Body of pancreas (tissue), 4 donors: Measurements from ENCODE around the gene PLOD2. TPM values are rescaled to one million over a fixed set of nuclear protein-coding genes. Genes with fewer than 3 reads are reported as not detected.

Source experiments
- ATAC-seq: fragments of 150-250 bp; one replicate; pipeline ENCODE4 v1.9.1; 2016
- DNase-seq, 4 donors: peaks; one replicate each; pipeline ENCODE4 v3.0.0-alpha.2; 2019
- H3K27ac ChIP-seq, 4 donors: fragments of 200-600 bp; sonication (generic); 1 replicate in 3 of 4; 2 replicates in 1 of 4; pipeline versions ENCODE4 v1.5.1 to v1.6.1; 2016 to 2019; ENCODE audit warnings: mild to moderate bottlenecking in 1 of 4, mixed read lengths in 1 of 4, moderate library complexity in 1 of 4
- H3K27me3 ChIP-seq, 2 donors: fragments of 200-600 bp; sonication (generic); one replicate each; pipeline ENCODE4 v1.6.0; 2016; ENCODE audit warnings: mild to moderate bottlenecking in 1 of 2
- H3K36me3 ChIP-seq, 2 donors: fragments of 200-600 bp; sonication (generic); replicated peaks in 1 of 2; 2 replicates each; pipeline ENCODE4 v1.5.1; 2016; ENCODE audit warnings: low read depth in 2 of 2; ENCODE audit not compliant: insufficient read depth in 1 of 2
- H3K4me1 ChIP-seq: fragments of 200-600 bp; sonication (generic); one replicate; pipeline ENCODE4 v1.6.0; 2016
- H3K4me3 ChIP-seq, 2 donors: fragments of 200-600 bp; sonication (generic); 1 replicate in 1 of 2; 2 replicates in 1 of 2; pipeline ENCODE4 v1.5.1; 2016 to 2019
- H3K9me3 ChIP-seq, 3 donors: fragments of 200-600 bp; sonication (generic); 1 replicate in 2 of 3; 2 replicates in 1 of 3; pipeline ENCODE4 v1.5.1; 2016
- CTCF ChIP-seq, 7 experiments: fragments of 450-650 bp in 4 of 7; fragments of 200-600 bp in 3 of 7; sonication (generic) in 3 of 7; IDR thresholded peaks; one replicate each; pipeline ENCODE4 v1.5.1; 2016 to 2019; ENCODE audit warnings: antibody characterized with exemption in 7 of 7
- POLR2A ChIP-seq, 3 donors: fragments of 450-650 bp; IDR thresholded peaks; one replicate each; pipeline ENCODE4 v1.6.1; 2016; ENCODE audit warnings: antibody characterized with exemption in 3 of 3, mild to moderate bottlenecking in 2 of 3
- WGBS, 2 donors: methylation state at CpG; one replicate each; pipeline ENCODE4 v1.1.5; 2017; 5-methylcytosine and 5-hydroxymethylcytosine counted together
- intact Hi-C: fragments of 100-400 bp; cut with DNase I; formaldehyde crosslinking; loops from one replicate; pipeline ENCODE4 v1.15.1; 2023
- total RNA-seq, 2 donors: library from RNA; depleted of rRNA; stranded (reverse); fragments of >200 nt; gene quantifications; one replicate each; pipeline ENCODE4 v1.1.0, GENCODE V29; 2016

Gene PLOD2
- total RNA-seq, 2 donors from 2014 or later: 16.8 to 24.4 TPM

GRCh38 chr3:146100180-146100579 lies 60.8 kb downstream of the PLOD2 start:
- Histone ChIP-seq H3K4me3 (no peak overlapping the region), H3K27ac (no peak overlapping the region), H3K4me1 (no peaks in the 10 kb centered on the region), H3K9me3 (no peaks in the 10 kb centered on the region), H3K36me3 (peaks cover 0 to 2% of the 10 kb centered on the region in 2 donors), H3K27me3 (no peaks in the 10 kb centered on the region)
- TF ChIP-seq CTCF (IDR thresholded peaks at IDR 0.05) (no peak), POLR2A (IDR thresholded peaks at IDR 0.05) (no peak)
- WGBS, 2 donors: 15 to 26% methylated on average over 2 of the region's 2 CpGs
- intact Hi-C loops: no loop called here
- ATAC-seq (no peak), DNase-seq (no peak)

- peaks cover 0 to 2% of the 10 kb centered on the region in 2 donors for H3K36me3 ChIP-seq
- no peaks in the 10 kb centered on the region for H3K27me3 ChIP-seq
- H3K4me3 ChIP-seq: no peak overlapping the region
- DNase-seq: no peak
- ATAC-seq: no peak
- intact Hi-C loops: no loop called here
- 79 to 86% methylated on average over 9 of the region's 9 CpGs for WGBS, 2 donors
- H3K27ac ChIP-seq: no peak overlapping the region
- H3K4me1 ChIP-seq: peaks cover under 1% of the 10 kb centered on the region
- no peak for TF ChIP-seq POLR2A (IDR thresholded peaks at IDR 0.05)
- no peak for TF ChIP-seq CTCF (IDR thresholded peaks at IDR 0.05)
- H3K9me3 ChIP-seq: no peaks in the 10 kb centered on the region
Measured at GRCh38 chr3:146099316-146099715, 61.7 kb downstream of the PLOD2 start.

GRCh38 chr3:146093896-146094295 lies 67.1 kb downstream of the PLOD2 start:
- no peak overlapping the region for H3K4me3 ChIP-seq
- 29 to 33% methylated on average over 2 of the region's 2 CpGs for WGBS, 2 donors
- TF ChIP-seq POLR2A (IDR thresholded peaks at IDR 0.05) (no peak), CTCF (IDR thresholded peaks at IDR 0.05) (no peak)
- ATAC-seq (peak; percentile 76), DNase-seq (peak in 2 of 4 donors; percentile 13 to 19)
- no peaks in the 10 kb centered on the region for H3K27me3 ChIP-seq
- H3K27ac ChIP-seq: peak overlapping the region in 2 of 4 donors; percentile 47 to 68
- intact Hi-C loops: no loop called here
- H3K36me3 ChIP-seq: no peaks in the 10 kb centered on the region
- no peaks in the 10 kb centered on the region for H3K9me3 ChIP-seq
- H3K4me1 ChIP-seq: peaks cover 30% of the 10 kb centered on the region

DNA sequence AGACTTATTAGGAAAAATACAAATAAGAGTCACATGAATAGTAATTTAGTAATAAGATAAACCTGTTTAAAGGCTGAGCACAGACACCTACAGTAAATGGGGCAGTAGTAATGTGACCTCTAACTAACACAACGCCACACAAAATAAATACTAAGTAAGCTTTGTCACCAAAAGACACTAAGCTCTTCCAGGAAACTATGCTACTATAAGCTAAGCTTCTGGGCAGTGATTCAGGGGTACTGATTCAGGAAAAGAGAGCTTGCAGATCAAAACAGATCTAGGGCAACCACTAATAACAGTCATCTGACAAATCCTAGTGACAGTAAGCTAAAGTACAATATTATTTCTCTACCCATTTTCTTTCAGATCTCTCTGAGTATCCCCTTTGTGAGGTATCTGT lies 68.8 kb downstream of the PLOD2 start:
- TF ChIP-seq CTCF (IDR thresholded peaks at IDR 0.05) (no peak), POLR2A (IDR thresholded peaks at IDR 0.05) (no peak)
- DNase-seq: no peak

GRCh38 chr3:146091397-146091796 lies 69.6 kb downstream of the PLOD2 start:
- Histone ChIP-seq H3K27me3 (no peaks in the 10 kb centered on the region), H3K9me3 (no peaks in the 10 kb centered on the region), H3K4me1 (peaks cover 30% of the 10 kb centered on the region), H3K4me3 (no peak overlapping the region), H3K36me3 (no peaks in the 10 kb centered on the region), H3K27ac (peak overlapping the region in 2 of 4 donors; percentile 2 to 3)
- intact Hi-C loops: no loop called here
- WGBS, 2 donors: 10 to 17% methylated on average over 1 of the region's 1 CpG
- no peak for DNase-seq
- ATAC-seq: no peak
- no peak for TF ChIP-seq CTCF (IDR thresholded peaks at IDR 0.05)
- no peak for TF ChIP-seq POLR2A (IDR thresholded peaks at IDR 0.05)

More for the DNA sequence above, 68.8 kb downstream of the PLOD2 start:
- Histone ChIP-seq H3K36me3 (no peaks in the 10 kb centered on the region), H3K27me3 (no peaks in the 10 kb centered on the region), H3K4me1 (peaks cover 30% of the 10 kb centered on the region), H3K4me3 (no peak overlapping the region), H3K27ac (peak overlapping the region in 2 of 4 donors; percentile 2 to 28), H3K9me3 (no peaks in the 10 kb centered on the region)
- peak; percentile 52 for ATAC-seq
- 13 to 20% methylated on average over 1 of the region's 1 CpG for WGBS, 2 donors
- intact Hi-C loops: no loop called here
